GM19023 (cell line): ENCODE data around the gene NUDT3.
"Not testable (repeated sequence)": the region's sequence is repeated elsewhere in the genome, so short reads cannot be mapped to it uniquely, and the experiment has no call there.

Experiments
- ATAC-seq: cut with Tn5 transposase; IDR thresholded peaks from one replicate; pipeline ENCODE4 v1.9.1; 2021; ENCODE audit warnings: mild to moderate bottlenecking, moderate library complexity; ENCODE audit not compliant: unreplicated experiment

NUDT3 gene

DNA sequence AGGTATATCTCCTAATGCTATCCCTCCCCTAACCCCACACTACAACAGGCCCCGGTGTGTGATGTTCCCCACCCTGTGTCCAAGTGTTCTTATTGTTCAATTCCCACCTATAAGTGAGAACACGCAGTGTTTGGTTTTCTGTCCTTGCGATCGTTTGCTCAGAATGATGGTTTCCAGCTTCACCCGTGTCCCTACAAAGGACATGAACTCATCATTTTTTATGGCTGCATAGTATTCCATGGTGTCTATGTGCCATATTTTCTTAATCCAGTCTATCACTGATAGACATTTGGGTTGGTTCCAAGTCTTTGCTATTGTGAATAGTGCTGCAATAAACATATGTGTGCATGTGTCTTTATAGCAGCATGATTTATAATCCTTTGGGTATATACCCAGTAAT is 20.6 kb downstream of the NUDT3 start:
- ATAC-seq: not testable (repeated sequence)

DNA sequence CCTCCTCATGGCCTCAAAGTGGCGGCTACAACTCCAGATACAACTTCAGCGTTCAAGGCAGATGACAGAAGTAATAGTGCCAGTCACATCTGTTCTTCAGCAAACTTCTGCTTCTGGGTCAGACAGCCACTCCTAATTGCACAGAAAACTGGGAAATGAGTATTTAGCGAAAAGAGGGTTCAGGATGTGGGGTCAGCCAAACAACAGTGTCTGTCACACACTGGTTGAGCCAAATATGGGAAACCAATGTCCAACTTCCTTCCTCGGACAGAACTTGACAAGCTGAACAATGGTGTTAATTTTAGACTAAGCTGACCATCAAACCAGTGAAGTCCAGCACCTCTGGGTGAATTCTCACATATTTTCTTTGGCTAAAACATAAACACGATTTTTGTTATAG is 22.1 kb downstream of the NUDT3 start:
- ATAC-seq: no peak

DNA sequence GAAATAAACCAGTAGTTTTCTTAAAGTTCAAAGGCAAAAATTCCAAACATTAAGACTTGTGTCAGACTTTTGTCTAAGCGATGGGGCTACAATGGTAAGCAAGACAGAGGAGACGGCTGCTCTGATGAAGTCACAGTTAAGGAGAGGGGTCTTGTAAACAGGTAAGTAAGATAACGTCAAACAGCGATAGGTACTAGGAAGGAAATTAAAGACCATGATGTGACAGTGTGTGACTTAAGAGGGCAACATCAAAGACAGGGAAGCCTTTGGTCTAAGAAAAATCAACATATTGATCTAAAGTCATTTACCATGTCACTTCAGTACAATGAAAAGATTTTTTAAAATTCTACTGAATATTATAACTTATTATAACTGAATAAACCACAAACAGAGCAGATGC is 23.1 kb downstream of the NUDT3 start:
- no peak for ATAC-seq

- no peak for ATAC-seq
These were observed 25.9 kb downstream of the NUDT3 start for GRCh38 chr6:34366639-34366921.

DNA sequence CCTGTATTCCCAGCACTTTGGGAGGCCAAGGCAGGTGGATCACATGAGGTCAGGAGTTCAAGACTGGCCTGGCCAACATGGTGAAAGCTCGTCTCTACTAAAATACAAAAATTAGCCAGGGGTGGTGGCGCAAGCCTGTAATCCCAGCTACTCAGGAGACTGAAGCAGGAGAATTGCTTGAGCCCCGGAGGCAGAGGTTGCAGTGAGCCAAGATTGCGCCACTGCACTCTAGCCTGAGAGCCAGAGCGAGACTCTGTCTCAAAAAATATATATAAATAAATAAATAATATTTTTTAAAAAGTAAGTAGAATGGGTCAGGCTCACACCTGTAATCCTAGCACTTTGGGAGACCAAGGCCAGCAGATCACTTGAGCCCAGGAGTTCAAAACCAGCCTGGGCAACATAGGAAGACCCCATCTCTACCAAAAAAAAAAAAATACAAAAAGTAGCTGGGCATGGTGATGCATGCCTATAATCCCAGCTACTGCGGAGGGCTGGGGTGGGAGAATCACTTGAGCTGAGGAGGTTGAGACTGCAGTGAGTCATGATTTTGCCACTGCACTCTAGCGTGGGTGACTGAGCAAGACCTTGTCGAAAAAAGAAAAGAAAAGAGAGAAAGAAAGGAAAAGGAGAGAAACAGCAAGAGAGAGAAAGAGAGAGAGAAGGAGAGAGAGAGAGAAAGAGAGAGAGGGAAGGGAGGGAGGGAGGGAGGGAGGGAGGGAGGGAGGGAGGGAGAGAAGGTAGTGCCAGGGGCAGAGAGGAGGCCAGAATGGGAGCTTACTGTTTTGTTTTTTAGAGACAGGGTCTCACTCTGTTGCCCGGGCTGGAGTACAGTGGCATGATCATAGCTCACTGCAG is 26.5 kb downstream of the NUDT3 start:
- ATAC-seq: not testable (repeated sequence)

- not testable (repeated sequence) for ATAC-seq
These were observed 28.8 kb downstream of the NUDT3 start for GRCh38 chr6:34363681-34364075.

GRCh38 chr6:34362909-34363680 is 29.4 kb downstream of the NUDT3 start:
- no peak for ATAC-seq

DNA sequence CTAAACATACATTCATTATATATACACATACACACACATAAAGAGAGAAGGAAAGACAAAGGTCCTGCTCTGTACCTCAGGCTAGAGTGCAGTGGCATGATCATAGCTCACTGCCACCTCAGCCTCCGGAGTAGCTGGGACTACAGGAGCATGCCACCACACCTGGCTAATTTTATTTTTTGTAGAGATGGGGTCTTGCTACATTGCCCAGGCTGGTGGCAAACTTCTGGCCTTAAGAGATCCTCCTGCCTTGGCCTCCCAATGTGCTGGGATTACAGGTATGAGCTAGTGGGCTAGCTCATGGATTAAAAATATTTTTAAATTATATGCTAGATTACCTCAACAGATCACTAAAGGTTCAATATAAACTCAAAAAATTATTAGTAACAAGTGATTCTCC is 30.3 kb downstream of the NUDT3 start:
- ATAC-seq: no peak

GRCh38 chr6:34360556-34360955 is 31.9 kb downstream of the NUDT3 start:
- ATAC-seq: no peak

DNA sequence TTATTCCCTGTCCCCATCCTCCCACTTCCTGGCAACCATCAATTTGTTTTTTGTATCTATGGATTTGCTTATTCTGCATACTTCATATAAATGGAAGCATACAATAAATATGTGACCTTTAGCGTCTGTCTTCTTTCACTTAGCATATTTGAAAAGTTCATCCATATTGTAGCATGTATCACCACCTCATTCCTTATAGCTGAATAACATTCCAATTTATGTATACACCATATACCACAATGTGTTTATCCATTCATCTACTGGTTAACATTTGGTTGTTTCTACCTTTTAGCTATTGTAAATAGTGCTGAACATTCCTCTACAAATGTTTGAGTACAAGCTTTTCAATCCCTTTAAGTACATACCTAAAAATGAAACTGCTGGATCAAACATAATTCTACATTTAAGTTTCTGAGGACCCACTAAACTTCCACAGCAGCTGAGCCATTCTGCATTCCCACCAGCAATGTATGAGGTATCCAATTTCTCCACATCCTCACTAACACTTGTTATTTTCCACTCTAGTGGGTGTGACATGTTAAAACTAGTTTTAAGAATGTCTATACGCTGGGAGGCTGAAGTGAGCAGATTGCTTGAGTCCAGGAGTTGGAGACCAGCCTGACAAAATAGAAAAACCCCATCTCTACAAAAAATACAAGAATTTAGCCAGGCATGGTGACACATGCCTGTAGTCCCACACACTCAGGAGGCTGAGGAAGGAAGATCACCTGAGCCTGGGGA is 32.9 kb downstream of the NUDT3 start:
- ATAC-seq: no peak

DNA sequence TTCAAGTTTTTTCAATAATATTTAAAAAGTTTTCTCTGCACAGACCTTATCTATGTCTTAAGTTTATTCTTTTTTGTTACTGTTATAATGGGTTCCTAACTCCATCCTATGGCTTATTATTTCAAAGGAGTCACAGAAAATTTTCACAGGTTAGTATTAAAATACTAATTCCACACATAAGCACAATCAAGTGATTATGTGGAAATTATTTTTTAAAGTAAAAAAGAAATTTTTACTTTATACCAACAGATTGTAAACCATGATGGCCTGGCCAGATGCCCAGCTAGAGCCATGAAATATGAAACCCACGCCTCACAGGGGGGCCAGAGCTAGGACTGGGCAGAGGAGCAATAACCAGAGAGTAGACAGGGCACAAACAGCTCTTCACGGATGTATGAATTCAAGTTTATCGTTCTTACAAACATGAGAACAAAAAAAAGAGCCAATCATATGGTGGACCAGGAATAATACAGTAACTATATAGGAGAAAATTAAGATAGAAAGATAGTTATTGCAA is 34.0 kb downstream of the NUDT3 start:
- ATAC-seq: no peak

DNA sequence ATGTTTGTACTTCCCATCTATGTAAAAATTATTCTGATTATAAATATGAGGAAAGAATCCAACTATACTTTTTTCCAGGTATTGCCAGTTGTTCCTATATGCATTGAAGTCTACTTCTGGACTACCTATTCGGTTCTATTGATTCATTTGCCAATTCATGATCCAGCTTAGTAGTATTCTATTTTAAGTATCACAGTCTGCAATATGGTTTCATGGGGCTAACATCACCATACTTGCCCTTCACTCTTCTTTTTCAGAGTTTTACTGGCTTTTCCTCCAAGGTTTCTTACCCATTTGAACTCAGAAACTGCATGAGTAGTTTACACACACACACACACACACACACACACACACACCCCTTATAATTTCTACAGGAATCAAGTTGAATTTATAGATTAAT is 34.5 kb downstream of the NUDT3 start:
- no peak for ATAC-seq

GRCh38 chr6:34355889-34356288 is 36.6 kb downstream of the NUDT3 start:
- no peak for ATAC-seq

GRCh38 chr6:34354230-34354629 is 38.2 kb downstream of the NUDT3 start:
- not testable (repeated sequence) for ATAC-seq

DNA sequence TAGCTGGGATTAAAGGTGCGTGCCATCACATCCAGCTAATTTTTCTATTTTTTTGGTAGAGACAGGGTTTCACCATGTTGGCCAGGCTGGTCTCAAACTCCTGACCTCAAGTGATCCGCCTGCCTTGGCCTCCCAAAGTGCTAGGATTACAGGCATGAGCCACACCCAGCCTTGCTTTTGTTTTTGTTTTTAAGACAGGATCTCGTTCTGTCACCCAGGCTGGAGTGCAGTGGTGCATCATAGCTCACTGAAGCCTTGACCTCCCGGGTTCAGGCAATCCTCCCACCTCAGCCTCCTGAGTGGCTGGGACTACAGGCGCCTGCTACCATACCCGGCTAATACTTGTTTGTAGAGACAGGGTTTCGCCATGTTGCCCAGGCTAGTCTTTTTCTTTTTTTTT is 38.9 kb downstream of the NUDT3 start:
- ATAC-seq: not testable (repeated sequence)

- ATAC-seq: no peak
These were observed 40.0 kb downstream of the NUDT3 start for GRCh38 chr6:34352305-34352937.

DNA sequence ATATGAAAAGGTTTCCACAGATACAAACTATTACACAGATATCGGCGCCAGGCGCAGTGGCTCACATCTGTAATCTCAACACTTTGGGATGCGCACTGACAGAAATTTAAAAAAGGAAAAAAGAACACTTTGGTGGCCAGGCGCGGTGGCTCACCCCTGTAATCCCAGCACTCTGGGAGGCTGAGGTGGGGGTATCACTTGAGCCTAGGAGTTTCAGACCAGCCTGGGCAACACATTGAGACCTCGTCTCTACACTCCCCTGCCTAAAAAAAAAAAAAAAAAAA is 41.6 kb downstream of the NUDT3 start:
- no peak for ATAC-seq

DNA sequence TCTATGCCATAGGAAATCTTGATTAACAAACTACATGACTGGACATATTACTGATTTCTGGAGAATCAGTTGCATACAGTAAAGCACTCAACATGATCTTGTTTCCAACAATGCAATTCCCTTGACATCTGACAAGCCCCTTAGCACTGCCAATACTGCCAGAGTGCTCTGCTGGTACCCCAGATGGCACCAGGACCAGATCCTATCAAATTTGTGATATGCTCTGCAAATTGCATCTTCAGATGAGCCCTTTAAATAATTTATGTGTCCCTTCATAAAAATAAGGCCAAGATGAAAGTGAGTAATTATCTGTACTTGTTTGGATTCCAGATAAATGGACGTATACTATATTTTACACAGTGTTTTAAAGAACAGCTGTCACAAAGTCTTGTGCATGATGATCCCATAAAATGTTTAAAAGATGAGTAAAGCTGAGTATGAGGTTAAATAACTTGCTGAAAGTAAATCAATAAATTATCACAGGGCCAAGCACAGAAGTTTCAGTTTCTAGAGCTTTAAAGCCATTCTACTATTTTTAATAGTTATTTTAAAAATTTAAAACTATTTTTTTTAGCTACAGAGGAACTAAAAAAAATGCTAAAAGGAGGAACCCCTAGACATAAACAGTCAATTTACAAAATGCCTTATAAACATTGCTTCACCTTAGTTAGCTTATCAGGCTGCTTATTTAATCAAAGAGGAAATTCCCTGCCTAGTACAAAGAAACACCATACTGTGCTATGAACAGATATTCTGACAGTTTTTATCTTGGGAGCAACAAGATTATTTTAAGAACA is 42.1 kb downstream of the NUDT3 start:
- no peak for ATAC-seq

DNA sequence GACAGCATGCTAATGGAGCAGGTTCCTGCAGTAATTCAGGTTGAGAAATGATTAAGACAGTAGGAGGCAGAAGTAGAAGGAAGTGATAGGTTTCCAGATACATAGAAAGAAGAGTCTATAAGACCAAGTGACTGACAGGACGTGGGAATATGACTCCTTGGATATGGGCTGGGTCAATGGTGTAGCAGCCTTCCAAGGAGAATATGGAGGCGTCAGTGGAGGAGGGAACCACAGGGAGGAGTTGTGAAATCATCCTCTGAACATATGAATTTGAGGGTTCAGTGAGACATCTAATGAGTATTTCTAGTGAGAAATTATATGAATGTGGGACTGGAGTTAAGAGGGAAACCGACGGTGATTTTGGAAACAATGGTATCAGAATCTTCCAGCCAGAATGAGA is 43.3 kb downstream of the NUDT3 start:
- ATAC-seq: no peak

- no peak for ATAC-seq
These were observed 45.2 kb downstream of the NUDT3 start for GRCh38 chr6:34347303-34347702.
